Left kidney (tissue), 2 donors: ENCODE results near the gene AMOTL1. TPM values are rescaled to one million over a fixed set of nuclear protein-coding genes. Genes with fewer than 3 reads are reported as not detected.

Source experiments
- DNase-seq: peaks from one replicate; pipeline ENCODE4 v3.0.0-alpha.2; 2013
- polyA plus RNA-seq: library from polyadenylated mRNA; unstranded; fragments of 120-200 nt; gene quantifications from one replicate; pipeline ENCODE4 v1.2.1, GENCODE V29; 2013; ENCODE audit not compliant: insufficient read length

AMOTL1 gene
- polyA plus RNA-seq, 1 donor, result 46.4 TPM

DNA sequence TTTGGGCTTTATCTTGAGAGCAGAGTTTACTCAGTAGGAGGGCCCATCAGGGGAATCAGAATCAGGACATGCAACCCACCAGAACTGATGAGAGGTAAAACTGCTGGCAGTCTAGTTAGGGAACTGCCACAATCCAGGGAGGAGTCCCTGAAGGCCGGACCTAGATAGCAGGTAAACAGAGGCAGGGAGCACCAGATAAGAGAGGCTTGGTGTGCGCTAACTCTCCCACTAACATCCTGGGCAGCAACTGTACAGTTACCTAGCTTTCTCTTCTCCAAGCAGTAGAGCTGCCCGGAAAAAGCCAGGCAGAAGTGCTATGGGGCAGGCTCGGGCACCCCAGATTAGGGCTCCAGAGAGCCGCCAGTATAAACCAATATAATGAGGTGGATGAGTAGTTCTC lies 865 bp upstream of the AMOTL1 start:
- DNase-seq, result no peak

DNA sequence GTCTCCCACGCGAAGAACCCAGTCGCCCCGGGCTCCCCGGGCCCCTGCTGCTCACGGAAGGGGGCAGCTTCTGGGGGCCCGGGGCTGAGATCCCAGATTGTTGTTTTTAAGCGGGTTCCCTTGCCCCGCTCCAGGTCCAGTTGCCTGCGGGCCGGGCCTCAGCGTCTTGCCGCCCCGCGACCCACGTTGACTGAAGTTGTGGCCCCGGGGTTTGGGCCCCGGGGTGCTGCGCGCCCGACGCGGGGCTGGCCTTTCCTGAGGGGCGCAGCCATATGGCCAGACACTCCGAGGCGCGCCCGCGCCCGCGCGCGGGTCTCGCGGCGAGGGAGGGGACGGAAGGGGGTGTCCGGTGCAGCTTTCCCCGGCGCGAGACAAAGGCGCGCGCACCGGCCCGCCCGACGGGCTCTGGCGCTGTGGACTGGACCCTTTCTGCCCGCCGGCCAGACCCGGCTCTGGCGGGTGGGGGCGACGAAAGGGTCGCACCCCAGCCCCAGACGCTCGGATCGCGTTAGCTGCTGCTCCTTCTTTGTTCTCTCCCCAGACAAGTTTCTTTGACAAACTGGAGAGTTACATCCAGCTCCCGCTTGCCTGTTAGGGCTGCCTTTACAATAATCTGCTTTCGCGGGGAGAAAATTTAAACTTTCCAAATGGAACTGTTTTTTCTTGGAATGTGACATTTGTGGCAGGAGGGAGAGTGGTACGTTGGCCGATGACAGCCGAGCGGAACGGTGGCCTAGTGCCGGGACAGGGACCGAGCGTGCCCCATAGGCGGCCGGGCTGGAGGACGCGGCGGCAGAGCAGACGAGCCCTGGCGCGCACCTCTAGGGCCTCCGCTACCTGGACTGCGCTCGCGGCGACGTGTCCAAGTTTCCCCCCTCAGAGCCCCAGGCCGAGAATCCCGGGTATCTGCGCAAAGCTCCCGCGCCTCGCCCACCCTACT lies 716 bp downstream of the AMOTL1 start:
- DNase-seq, result peak; percentile 63

DNA sequence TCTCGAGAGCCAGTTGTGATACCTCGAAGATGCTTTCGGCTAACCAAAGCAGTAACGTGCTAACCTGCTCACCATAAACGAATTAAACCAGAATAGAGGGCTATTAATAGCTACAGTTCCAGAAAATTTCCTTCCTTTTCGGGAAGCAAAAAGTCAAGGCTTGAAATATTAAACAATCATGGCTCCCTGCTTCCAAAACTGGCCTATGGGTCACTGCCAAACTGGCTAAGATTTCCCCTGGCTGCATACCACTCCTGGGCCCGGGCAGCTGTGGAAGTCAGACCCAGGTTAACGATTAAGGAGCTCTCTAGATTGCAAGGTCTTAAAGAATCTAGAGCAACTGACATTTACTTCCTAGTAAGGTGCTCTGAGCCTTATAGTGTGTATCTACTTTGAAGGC lies 1.7 kb downstream of the AMOTL1 start:
- DNase-seq, result no peak

DNA sequence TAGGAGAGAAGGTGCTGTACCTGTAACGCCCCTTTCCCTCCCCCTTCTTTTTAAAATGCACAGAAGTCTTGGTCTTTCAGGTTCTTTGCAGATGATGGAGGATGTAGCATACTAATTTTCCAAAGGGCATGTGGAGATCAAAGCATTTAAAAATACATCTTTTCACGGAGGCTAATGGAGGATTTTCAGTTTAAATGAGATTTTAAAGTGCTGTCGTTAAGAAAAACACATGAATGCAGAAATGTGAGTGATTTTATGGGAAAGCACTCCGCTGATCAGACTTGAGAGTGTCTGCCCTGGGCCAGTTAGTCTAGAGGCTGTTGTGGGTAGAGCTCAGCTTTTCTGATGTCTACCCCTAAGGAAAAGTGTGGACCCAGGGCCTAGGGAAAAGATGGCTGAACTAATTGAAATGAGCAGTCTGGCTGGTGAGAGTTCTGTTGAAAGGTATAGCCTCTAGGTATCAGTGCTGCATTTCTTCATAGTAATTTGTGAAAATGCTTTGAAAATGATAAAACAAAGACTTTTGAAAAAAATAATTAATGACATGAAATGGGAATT lies 2.5 kb downstream of the AMOTL1 start:
- no peak for DNase-seq

DNA sequence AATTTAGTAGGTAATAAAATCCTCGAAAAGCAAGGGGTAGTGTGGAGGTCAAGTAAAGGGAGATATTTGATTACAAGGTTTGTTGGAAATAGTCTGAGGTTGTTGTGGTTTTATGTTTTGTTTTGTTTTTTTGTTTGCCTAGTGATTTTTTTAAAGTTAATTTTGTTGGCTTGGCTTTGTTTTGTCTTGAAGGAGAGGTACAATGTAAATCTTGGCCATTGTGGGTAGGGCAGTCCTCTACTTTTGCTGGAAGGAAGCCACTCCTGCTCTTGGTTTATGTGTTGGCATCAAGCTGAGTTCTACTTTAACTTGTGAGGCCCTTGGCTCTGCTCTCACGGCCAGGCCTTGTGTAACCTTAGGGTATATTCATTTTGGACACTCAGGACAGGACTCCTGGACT lies 3.2 kb downstream of the AMOTL1 start:
- no peak for DNase-seq

DNA sequence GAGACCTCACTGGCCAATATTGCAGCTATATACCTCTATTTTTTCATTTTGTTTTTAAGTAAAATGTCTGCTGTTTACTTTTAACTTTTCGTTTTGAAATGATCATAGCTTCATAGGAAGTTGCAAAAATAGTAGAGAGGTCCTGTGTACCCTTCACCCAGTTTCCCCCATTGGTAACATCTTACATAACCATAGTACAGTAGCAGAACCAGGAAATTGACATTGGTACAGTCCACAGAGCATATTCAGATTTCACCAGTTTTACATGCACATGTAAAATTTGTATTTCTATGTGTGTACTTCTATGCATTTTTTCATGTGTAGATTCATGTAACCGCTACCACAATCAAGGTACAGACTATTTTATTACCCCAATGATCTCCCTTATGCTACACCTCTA lies 3.8 kb downstream of the AMOTL1 start:
- DNase-seq, result no peak

DNA sequence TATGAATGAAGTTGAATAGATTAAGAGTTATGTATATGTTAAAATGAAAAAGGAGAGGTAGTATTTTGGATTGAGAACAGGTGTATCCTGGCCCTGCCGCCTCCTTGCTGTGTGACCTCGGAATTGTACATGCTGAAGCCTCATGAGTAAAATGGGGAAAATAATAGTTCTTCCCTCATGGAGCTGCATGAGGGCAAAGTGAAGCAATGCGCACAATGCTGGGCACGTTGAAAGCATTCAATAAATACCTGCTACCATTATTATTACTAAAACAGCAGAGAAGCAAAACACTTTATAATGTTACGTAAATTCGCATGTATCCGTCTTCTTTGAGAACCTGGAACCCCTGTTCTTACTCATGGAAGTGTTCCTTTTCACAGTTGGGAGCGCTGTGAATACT lies 5.7 kb downstream of the AMOTL1 start:
- DNase-seq, result no peak

DNA sequence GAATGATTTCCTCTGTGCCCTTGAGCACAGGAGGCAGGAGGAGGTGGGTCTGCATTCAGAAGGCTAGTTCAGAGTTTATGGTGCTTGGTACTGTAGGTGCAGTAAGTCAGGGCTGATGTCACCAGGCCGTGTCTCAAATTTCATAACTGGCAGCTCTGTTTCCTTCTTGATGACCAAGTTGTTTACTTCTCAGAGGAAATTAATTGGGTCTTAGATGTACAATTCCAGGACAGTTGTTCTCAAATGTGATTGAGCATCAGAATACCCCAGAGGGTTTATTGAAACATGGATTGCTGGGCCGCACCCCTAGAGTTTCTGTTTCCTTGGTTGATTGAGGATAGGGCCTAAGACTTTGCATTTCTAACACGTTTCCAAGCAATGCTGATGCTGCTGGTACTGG lies 6.2 kb downstream of the AMOTL1 start:
- DNase-seq, result no peak

DNA sequence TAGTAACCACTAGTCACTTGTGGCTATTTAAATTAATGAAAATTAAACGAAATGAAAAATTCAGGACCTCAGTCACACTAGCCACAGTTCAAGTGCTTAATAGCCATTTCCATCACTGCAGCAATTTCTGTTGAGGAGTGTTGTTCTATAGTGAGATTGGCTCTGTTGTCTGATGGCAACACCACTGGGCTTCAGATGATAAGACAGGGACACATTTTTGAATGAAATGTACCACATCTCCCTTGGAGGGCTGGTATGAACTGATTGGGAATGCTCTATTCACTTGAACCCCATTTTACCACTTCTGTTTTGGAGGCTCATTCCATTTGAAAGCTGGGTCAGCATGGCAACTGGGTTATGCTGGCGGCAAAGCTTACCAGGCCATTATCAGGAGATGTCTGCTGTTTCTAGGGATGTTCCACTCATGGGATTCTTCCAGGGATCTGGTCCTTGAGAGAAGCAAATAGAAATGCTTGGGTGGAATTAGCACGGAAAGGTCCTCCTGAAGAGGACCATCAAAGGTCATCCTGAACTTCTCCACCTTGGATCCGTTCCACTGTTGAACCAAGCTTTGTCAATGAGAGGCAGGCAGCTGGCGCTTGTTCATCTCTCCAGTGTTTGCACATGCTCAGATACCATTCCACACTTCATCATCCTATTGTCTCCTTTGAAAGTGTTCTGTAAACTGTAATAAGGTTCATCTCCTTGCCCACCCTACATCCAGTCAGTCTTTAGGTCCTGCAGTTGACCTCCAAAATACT lies 7.6 kb downstream of the AMOTL1 start:
- DNase-seq, result no peak

DNA sequence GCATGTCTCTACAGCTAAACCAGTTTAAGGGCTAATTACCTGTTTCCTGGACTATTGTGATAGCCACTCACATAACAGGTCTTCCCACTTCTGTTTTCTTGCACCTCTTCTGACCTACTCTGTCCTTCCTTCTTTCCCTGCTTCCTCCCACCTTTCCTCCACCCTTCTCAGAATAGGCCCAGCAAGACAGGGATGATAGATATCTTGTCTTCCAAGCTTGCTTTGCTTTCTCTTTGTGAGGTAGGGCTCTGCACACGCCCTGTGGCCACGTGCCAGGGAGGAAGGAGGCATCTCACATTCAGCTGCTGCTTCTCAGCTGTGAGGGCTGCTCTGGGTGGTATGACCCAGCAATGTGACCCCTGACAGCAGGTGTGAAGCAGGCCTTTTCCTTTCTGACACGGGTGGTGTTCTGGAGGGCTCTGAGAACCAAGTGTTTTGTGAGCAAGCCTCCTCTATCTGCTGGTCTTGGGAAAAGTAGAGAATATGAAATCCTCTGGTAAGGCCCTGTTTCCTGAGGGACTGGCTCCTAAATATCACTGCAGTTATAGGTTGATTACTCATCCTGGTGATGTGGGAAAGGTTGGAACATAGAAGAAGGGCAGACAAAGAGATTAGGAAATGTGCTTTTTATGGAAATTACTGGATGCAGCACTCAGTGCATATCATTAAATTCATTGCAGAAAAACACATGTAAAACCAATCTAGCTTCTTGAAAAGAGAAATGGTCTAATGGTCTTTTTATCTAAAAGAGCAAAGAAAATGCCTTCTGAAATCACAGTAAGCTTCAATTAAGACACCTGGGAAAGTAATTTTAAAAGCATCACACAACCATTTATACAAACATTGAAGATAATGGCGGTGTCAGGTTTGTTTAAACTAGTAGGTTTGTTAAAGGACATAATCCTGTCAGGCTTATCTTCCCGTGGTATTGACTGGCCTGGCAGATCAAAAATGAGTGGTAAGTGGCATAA lies 8.5 kb downstream of the AMOTL1 start:
- no peak for DNase-seq

DNA sequence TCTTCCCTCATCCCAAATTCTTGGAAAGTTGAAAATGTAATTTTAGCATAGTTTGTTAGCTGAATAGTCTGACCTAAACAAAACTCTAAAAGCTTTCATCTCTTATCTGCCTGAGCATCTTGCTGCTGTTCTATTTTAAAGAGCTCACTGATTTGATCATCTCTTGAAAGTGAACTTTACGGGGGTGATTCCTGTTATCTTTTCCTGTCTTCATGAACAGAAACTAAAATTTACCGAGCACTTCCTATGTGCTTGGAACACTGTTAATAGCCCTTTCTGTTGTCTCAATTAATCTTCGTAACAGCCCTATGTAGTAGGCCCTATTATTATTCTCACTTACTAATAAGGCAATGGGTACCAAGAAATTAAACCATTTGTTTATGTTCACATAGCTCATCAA lies 12.3 kb downstream of the AMOTL1 start:
- no peak for DNase-seq

DNA sequence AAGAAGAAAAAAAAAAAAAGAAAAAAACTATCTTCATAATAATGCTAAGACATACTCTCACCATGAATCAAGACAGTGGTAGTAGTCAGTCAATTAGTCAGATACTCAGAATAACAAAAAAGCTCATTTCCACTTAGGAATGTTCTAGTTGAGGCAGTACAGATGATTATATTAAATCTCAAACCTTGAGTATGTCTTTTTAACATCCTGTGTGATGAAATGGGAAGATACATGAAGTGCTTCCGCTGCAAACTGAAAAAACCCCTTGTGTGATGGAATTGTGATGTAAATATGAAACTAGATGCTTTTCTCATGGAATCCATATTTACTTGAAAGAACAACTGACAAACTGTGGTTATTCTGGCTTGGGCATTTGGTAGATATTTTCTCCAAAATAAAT lies 13.7 kb downstream of the AMOTL1 start:
- no peak for DNase-seq

DNA sequence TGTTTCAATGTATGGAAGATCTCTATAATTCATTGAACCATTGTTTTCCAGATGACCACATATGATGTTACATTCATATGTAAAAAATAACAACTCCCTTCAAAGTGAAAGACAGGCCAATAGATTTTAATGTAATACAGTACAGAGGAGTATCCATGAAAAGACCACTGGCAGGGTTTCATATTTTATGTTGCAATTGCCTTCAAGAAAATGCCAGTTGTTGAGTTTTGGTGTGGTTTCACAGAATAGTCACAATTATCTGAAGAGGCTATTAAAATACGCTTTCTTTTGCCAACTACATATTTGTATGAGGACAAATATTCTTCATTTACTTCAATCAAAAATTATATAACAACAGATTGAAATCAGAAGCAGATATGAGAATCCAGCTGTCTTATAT lies 14.3 kb downstream of the AMOTL1 start:
- no peak for DNase-seq

DNA sequence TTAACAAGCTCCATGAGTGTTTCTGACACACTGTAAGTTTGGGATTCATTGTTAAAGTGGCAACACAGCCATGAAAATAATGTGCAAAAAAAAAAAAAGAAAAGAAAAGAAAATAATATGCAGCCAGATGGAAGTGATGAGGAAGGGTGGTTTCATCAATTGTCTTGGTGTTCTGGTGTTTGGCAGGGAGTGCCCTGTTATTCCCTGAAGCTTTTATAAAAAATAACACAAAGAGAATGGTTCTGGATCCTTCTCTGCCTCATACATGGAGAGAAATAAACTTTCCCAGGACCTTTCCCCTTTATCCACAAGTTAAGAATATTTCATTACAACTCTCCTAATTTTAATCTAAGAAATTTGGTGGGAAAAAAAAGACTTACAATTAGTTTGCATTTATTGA lies 16.7 kb downstream of the AMOTL1 start:
- no peak for DNase-seq

DNA sequence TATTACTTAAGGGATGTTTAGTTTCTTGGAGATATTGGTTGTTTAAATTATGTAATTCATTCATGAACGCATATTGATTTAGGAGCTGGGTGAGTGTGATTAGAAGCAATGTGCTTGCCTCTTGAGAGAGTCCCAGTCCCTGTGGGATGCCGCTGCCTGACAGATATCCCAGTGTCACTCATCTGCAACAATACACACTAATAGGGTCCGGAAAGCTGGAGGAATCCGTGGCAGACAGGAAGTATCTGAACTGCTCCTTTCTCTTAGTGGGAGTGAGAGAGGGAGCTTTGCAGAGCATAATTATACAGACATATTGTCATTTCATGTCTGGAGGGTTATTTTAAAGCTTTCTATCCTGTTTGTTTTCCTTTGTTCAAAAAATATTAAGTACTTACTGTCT lies 17.4 kb downstream of the AMOTL1 start:
- DNase-seq, result no peak

DNA sequence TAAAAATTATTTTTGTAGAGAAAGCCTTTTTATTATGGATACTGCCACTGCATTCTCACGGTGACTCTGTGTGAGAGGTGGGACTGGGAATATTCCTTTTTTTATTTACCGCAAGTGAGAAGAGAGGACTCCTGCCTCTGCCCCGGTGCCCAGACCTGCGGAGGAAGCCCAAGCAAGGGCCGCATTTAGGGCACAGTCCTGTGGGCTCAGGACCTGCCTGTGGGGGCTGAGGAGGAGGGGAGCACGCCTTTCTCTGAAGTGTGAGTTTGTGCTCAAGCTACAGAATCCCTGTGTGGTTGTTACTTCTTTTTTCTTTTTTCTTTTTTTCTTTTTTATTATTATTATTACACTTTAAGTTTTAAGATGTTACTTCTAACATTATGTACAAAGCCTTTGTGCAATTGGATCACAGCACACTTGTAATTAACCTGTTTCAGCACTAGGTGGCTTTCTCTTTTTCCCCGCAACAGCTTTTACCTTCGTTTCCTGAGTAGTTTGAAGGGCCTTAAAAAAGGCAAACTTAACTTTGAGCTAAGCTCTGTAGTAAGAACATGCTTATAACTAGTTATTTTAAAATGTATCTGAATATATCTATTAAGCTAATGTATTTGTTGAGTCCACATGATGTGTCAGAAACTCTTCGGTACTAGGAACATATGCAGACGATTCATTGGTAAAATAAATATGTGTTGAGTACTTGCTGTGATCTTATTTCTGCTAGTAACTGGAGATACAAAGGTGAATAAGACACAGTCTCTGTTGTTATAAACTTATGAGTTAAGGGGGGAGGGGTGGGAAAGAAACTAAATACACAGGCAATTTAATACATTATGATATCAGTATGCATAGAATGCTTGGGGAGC lies 18.3 kb downstream of the AMOTL1 start:
- DNase-seq, result no peak

DNA sequence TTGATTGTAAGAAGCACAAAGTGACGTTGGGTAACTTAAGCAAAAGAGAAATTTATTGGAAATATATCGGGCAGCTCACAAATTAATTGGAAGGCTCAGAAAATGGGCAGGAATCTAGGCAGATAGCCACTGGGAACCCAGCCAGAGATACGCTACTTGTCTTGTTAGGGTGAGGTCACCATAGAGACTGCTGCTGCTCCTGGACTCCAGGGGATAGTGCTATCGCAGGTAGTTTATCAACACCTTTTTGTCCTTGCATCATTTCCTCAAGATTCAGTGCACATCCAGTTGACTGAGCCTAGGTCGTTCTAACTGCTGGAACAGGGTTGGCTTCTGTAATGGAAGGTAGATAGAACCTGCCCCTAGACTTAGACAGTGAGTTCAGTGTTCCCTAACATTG lies 19.6 kb downstream of the AMOTL1 start:
- no peak for DNase-seq

DNA sequence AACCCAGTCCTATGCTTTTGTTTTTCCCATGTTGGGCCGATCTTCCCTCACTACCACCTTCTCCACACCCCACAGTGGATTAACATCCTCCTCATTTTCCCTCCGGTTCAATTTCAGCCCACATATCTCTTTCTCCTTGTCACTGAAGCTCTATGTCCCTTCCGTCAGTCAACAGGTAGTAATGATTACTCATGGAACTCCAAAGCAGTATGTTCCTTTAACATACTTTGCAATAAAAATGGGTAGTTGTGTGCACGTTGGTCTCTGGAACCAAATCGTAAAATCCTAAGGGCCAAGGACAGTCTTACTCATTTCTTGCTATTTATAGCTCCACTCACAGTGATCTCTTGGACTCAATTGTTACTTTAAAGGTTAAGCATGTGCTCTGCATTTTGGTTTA lies 20.2 kb downstream of the AMOTL1 start:
- DNase-seq, result no peak

DNA sequence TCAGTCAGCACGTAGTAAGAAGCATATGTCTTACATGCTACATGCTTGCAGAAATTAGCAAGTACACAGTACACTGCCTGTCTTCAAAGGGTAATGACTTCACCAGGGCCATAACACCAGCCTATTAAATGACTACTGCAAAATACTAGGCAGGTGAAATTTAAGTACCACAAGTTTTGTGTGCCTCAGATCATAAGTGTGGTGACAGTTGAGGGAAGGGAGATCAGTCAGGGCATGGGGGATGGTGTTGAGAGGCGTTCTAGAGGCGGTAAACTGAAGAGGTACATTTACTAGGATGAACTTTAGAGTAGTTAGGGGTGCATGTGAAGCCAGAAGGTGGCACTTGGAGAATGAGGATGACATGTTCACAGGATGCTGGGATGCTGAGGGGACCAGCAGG lies 22.0 kb downstream of the AMOTL1 start:
- no peak for DNase-seq

DNA sequence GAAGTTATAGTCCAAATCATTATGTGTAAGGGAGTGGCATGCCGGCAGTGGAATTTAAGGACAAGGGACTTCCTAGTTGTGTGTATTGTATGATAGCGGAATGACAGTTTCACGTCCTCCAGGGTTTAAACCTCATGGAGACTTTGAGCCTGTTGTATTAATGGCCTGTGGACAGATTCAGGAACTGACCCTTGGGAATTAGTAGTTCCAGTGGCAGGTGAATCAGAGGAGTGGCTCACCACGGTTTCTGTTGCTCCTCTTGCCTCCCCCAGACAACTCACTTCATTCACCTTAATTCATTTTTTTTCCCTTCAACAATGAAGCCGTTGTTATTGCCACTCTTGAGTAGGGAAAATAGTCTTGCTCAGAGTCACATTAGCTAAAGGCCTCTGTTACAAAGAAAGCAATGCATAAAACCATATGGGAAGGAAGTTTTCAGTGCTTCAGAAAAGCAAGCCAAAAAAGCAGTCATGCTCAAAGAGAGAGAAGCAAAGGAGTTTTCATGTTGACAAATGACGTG lies 22.6 kb downstream of the AMOTL1 start:
- DNase-seq, result no peak
